OCI-LY3 (cell line): ENCODE results near the gene DNAJC5.

Source experiments
- H2AFZ ChIP-seq: fragments of 200-600, 300-600 bp; shearing (Covaris generic); 2 replicates; pipeline ENCODE4 v1.6.0; 2014; ENCODE audit warnings: antibody characterized with exemption, low read depth, low read length
- H3K27ac ChIP-seq: fragments of 200-600, 300-600 bp; sonication (generic); 2 replicates; pipeline ENCODE4 v1.5.1; 2014; ENCODE audit warnings: mild to moderate bottlenecking, low read length, moderate library complexity, mixed read lengths
- H3K27me3 ChIP-seq: fragments of 200-600, 300-600 bp; sonication (generic); 2 replicates; pipeline ENCODE4 v1.6.1; 2014; ENCODE audit warnings: low read depth, low read length, mixed read lengths
- H3K36me3 ChIP-seq: fragments of 200-600, 300-600 bp; sonication (generic); replicated peaks from 2 replicates; pipeline ENCODE3; 2014; ENCODE audit warnings: low read depth, low read length, mixed read lengths
- H3K4me1 ChIP-seq: fragments of 300-600, 200-600 bp; sonication (generic); 2 replicates; pipeline ENCODE4 v1.6.1; 2014; ENCODE audit warnings: low read length, mixed read lengths
- H3K4me2 ChIP-seq: fragments of 200-600, 300-600 bp; sonication (generic); 2 replicates; pipeline ENCODE4 v1.6.1; 2014; ENCODE audit warnings: low read length, mixed read lengths
- H3K4me3 ChIP-seq: fragments of 300-600, 200-600 bp; sonication (generic); 2 replicates; pipeline ENCODE4 v1.5.1; 2014; ENCODE audit warnings: antibody characterized with exemption, mild to moderate bottlenecking, low read length, moderate library complexity
- H3K79me2 ChIP-seq: fragments of 300-600, 200-600 bp; shearing (Covaris generic); 2 replicates; pipeline ENCODE4 v1.6.1; 2014; ENCODE audit warnings: mild to moderate bottlenecking, low read length, mixed read lengths
- H3K9ac ChIP-seq: fragments of 300-600, 200-600 bp; shearing (Covaris generic); 2 replicates; pipeline ENCODE4 v1.6.0; 2014; ENCODE audit warnings: mild to moderate bottlenecking, low read length, moderate library complexity
- H3K9me3 ChIP-seq: fragments of 200-600, 300-600 bp; shearing (Covaris generic); 2 replicates; pipeline ENCODE4 v1.6.1; 2014; ENCODE audit warnings: low read length, mixed read lengths; ENCODE audit not compliant: insufficient read depth
- H4K20me1 ChIP-seq: fragments of 200-600, 300-600 bp; sonication (generic); 2 replicates; pipeline ENCODE4 v1.6.1; 2016; ENCODE audit warnings: low read length, mixed read lengths; ENCODE audit not compliant: insufficient read depth
- EZH2phosphoT487 ChIP-seq: fragments of 200-600 bp; shearing (Covaris generic); IDR thresholded peaks from 2 replicates; pipeline ENCODE4 v1.6.1; 2018; ENCODE audit warnings: antibody characterized with exemption, mixed run types, low read depth
- TF ChIP-seq, protein P1 (sequence below): fragments of 200-600, 300-600 bp; sonication (generic); IDR thresholded peaks from 2 replicates; pipeline ENCODE4 v1.5.1; 2014; ENCODE audit warnings: antibody characterized with exemption, low read length, low read depth

The DNAJC5 gene

DNA sequence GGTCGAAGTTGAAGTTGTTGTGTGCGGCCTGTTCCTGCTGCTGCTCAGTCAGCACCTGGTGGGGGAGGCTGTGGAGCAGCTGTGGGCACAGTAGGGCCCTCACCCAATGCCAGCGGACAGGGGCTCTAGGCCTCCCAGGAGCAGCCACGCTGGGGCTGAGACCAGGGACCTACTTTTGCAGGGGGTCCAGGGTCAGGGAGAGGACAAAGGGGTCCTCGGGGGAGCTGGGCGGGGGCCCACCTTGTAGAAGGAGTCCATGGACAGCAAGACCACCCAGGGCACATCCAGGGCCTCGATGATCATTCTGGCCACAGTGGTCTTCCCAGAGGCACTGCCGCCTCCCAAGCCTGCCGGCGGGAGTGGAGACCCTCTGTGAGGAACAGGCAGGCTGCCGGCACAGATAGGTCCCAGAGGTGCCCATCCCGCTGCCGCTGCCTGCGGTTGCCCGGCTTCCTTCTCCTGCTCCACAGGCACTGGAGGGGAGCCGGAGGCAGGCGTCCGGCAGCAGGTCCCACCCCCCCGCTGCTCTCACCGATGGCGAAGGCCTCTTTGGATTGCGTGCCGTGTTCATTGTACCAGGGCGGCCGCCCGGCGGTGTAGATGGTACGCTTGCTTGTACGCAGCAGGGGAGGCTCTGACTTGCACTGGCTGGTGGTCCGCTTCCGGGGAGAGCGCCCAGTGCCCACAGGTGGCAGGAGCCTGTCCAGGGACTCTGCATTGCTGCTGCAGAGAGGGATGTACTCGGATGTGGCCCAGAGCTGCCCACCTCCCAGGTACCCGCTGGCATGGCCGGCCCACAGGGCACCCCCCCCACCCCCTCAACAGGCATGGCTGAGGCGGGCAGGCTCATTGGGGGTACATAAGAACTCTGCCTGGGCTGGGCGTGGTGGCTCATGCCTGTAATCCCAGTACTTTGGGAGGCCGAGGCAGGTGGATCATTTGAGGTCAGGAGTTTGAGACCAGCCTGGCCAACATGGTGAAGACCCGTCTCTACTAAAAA, 51.3 kb downstream of the DNAJC5 start:
- Histone ChIP-seq H2AFZ (no peak overlapping the region), H3K4me2 (no peak overlapping the region), H4K20me1 (peaks cover 78% of the 10 kb centered on the region), H3K9me3 (no peaks in the 10 kb centered on the region), H3K36me3 (peaks cover 6% of the 10 kb centered on the region), H3K27ac (no peak overlapping the region), H3K79me2 (peaks cover 32% of the 10 kb centered on the region), H3K27me3 (no peaks in the 10 kb centered on the region), H3K9ac (no peak overlapping the region), H3K4me1 (peaks cover 32% of the 10 kb centered on the region), H3K4me3 (no peak overlapping the region)
- TF ChIP-seq, protein P1, sequence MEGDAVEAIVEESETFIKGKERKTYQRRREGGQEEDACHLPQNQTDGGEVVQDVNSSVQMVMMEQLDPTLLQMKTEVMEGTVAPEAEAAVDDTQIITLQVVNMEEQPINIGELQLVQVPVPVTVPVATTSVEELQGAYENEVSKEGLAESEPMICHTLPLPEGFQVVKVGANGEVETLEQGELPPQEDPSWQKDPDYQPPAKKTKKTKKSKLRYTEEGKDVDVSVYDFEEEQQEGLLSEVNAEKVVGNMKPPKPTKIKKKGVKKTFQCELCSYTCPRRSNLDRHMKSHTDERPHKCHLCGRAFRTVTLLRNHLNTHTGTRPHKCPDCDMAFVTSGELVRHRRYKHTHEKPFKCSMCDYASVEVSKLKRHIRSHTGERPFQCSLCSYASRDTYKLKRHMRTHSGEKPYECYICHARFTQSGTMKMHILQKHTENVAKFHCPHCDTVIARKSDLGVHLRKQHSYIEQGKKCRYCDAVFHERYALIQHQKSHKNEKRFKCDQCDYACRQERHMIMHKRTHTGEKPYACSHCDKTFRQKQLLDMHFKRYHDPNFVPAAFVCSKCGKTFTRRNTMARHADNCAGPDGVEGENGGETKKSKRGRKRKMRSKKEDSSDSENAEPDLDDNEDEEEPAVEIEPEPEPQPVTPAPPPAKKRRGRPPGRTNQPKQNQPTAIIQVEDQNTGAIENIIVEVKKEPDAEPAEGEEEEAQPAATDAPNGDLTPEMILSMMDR = no peak
- no peak for TF ChIP-seq EZH2phosphoT487

DNA sequence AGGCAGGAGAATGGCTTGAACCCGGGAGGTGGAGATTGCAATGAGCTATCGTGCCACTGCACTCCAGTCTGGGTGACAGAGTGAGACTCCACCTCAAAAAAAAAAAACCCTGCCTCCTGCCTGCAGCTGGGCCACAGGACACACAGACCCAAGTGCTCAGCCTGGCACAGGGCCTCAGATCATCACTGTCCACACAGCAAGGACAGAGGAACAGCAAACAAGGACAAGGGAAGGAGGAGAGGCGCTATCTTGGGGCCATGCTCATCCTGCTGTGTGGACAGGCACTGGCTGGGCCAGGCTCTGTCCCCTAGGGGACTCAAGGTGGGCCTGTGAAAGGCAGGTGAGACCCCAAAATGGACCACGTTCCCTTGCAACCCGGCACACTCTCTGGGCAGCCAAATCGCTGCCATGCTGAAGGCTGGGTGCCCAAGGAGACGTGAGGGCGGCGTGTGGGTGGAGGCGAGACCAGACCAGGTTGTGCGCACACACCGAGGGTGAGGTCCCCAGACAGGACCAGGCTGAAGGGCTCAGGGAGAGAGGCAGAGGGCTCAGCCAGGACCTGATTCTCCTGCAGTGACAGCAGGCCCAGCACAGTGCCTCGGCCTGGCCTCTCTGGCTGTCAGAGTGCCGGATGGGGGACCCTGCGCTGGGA, 52.2 kb downstream of the DNAJC5 start:
- peak overlapping the region; percentile 23; the same call in 1 of the 2 replicates for H3K27ac ChIP-seq

DNA sequence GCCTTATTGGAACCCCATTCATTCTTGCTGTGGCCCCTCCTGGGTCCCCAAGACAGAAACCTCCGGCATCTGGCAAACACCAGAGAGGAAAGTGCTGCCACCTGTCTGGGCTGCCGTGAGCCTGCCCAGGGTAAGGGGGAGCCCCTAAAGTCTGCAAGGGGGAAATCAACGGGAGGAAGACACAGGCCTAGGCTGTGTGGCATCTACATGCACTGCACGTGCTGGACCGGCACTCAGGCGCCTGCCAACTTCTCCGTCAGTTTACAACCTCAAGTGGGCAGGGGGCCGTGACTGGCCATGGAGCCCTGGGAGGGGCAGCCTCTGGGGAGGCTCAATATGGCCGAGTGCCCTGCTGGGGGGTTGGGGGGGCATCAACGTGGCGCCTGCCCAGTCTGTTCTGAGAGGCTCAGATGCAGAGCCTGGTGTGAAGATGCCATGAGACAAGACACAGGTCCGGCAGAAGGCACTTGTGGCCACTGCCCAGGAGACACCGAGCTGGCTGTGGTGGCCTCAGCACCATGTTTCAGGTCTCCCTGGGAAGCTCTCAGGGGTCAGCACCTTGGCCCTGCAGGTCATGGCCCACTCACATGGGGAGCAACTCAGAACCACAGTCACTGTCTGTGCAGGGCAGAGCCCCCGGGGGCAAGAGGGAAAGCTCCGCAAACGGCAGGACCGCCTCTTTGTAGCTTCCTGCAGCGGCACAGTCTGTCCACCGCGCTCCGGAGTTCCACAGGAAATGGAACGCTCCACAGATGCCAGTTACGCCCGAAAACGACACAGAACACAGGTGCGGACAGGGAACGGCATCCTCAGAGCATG, 52.9 kb downstream of the DNAJC5 start:
- Histone ChIP-seq H3K9ac (no peak overlapping the region), H3K79me2 (peaks cover 48% of the 10 kb centered on the region)

More for the DNA sequence above, 52.2 kb downstream of the DNAJC5 start:
- Histone ChIP-seq H3K4me2 (peak overlapping the region; percentile 75), H3K36me3 (peaks cover 6% of the 10 kb centered on the region), H3K4me1 (peaks cover 32% of the 10 kb centered on the region), H3K9me3 (no peaks in the 10 kb centered on the region), H4K20me1 (peaks cover 81% of the 10 kb centered on the region), H3K27me3 (no peaks in the 10 kb centered on the region), H3K9ac (no peak overlapping the region), H3K79me2 (peaks cover 41% of the 10 kb centered on the region), H2AFZ (no peak overlapping the region), H3K4me3 (no peak overlapping the region)
- TF ChIP-seq, protein P1 = no peak
- no peak for TF ChIP-seq EZH2phosphoT487

More for the DNA sequence above, 52.9 kb downstream of the DNAJC5 start:
- Histone ChIP-seq H3K4me1 (peaks cover 32% of the 10 kb centered on the region), H3K4me2 (peak overlapping the region; percentile 75), H3K27me3 (no peaks in the 10 kb centered on the region), H2AFZ (no peak overlapping the region), H4K20me1 (peaks cover 81% of the 10 kb centered on the region), H3K4me3 (0 out of 2 replicates have a peak overlapping the region, but pooled peaks have one; percentile 6), H3K9me3 (no peaks in the 10 kb centered on the region), H3K27ac (peak overlapping the region; percentile 63), H3K36me3 (peaks cover 3% of the 10 kb centered on the region)
- TF ChIP-seq EZH2phosphoT487 = no peak
- TF ChIP-seq, protein P1 = peak; percentile 51
